GM21381 (cell line): ENCODE data around the gene RPS19BP1.

ENCODE experiments used
- ATAC-seq: cut with Tn5 transposase; IDR thresholded peaks from one replicate; pipeline ENCODE4 v1.9.1; 2021; ENCODE audit warnings: mild to moderate bottlenecking, moderate library complexity; ENCODE audit not compliant: unreplicated experiment

RPS19BP1 gene

GRCh38 chr22:39532215-39533073 is at the start of gene RPS19BP1:
Gene RPS19BP1 (minus strand): TSS chr22:39532748. CDS start chr22:39532738, 10 bp downstream.
- ATAC-seq: peak; percentile 71

- ATAC-seq: no peak
These were observed 48.8 kb upstream of the RPS19BP1 start for GRCh38 chr22:39581303-39581702.

- no peak for ATAC-seq
These were observed 48.2 kb upstream of the RPS19BP1 start for GRCh38 chr22:39580795-39581194.

GRCh38 chr22:39580006-39580441 is 47.5 kb upstream of the RPS19BP1 start:
- ATAC-seq: no peak

GRCh38 chr22:39577900-39578299 is 45.4 kb upstream of the RPS19BP1 start:
- no peak for ATAC-seq

GRCh38 chr22:39577366-39577765 is 44.8 kb upstream of the RPS19BP1 start:
- ATAC-seq: no peak

- no peak for ATAC-seq
These were observed 43.5 kb upstream of the RPS19BP1 start for GRCh38 chr22:39576027-39576426.

- ATAC-seq: no peak
These were observed 42.9 kb upstream of the RPS19BP1 start for GRCh38 chr22:39575552-39575825.

GRCh38 chr22:39574779-39575551 is 42.4 kb upstream of the RPS19BP1 start:
- ATAC-seq: no peak

GRCh38 chr22:39571538-39571937 is 39.0 kb upstream of the RPS19BP1 start:
- no peak for ATAC-seq

- ATAC-seq: no peak
These were observed 38.1 kb upstream of the RPS19BP1 start, which contains the start of gene CACNA1I for GRCh38 chr22:39570665-39571064. Gene CACNA1I (plus strand): TSS chr22:39570753. CDS start chr22:39570753, 0 bp downstream.

- ATAC-seq: no peak
These were observed 37.7 kb upstream of the RPS19BP1 start for GRCh38 chr22:39570226-39570625.

- ATAC-seq: no peak
These were observed 36.5 kb upstream of the RPS19BP1 start for GRCh38 chr22:39569066-39569465.

GRCh38 chr22:39568278-39568981 is 35.9 kb upstream of the RPS19BP1 start:
- no peak for ATAC-seq

GRCh38 chr22:39567135-39567946 is 34.8 kb upstream of the RPS19BP1 start:
- no peak for ATAC-seq

- ATAC-seq: no peak
These were observed 32.9 kb upstream of the RPS19BP1 start for GRCh38 chr22:39565414-39565944.

GRCh38 chr22:39563571-39564428 is 31.3 kb upstream of the RPS19BP1 start:
- no peak for ATAC-seq

GRCh38 chr22:39562839-39563489 is 30.4 kb upstream of the RPS19BP1 start:
- ATAC-seq: no peak

GRCh38 chr22:39560127-39560526 is 27.6 kb upstream of the RPS19BP1 start:
- no peak for ATAC-seq
